ENCODE results near the gene OGFOD3. TPM values are rescaled to one million over a fixed set of nuclear protein-coding genes. Genes with fewer than 3 reads are reported as not detected.
A peak's percentile ranks its signal among the peaks of the same experiment; 100 is the strongest.

Gene OGFOD3
- total RNA-seq, 2 experiments from 2014 or later = 25.2 to 28.0 TPM

DNA sequence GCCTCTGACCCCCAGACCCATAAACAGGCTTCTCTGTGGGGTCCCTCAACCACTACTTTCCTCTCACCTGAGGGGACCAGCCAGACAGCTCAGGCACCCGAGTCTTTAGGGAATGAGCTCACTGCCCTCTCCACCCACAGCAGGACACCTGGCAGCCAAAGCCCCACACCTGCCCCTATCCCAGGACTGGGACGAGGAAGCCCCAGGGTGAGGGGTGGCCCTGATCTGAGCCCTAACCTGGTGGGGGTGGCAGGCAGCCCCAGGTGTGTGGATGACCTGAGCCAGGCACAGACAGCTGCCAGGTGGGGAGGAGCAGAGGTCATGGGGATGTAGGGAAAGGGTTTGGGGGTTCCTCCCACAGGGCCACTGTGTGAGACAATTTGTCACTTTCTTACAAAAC, 61.0 kb downstream of the OGFOD3 start:
- ATAC-seq (no peak), DNase-seq (no peak)
- POLR2A ChIA-PET = no interaction called here
- CTCF ChIA-PET = interaction anchor here (1.2 to 3.9 kb wide), 4 partner anchors 16 to 62 kb away, joined by 3 to 11 read pairs (median 4); no protein-coding TSS in a partner anchor
- no peaks in the 10 kb centered on the region for H3K9me3 Mint-ChIP-seq (ENCODE audit: insufficient read depth)
- peaks cover 19% of the 10 kb centered on the region for H3K27me3 Mint-ChIP-seq (ENCODE audit: low read depth)
- H3K4me3 Mint-ChIP-seq = no peak overlapping the region
- H3K4me1 Mint-ChIP-seq (ENCODE audit: low read depth) = peaks cover 9% of the 10 kb centered on the region
- no peak overlapping the region for H3K27ac Mint-ChIP-seq
- peaks cover 3% of the 10 kb centered on the region for H3K36me3 Mint-ChIP-seq (ENCODE audit: low read depth)

DNA sequence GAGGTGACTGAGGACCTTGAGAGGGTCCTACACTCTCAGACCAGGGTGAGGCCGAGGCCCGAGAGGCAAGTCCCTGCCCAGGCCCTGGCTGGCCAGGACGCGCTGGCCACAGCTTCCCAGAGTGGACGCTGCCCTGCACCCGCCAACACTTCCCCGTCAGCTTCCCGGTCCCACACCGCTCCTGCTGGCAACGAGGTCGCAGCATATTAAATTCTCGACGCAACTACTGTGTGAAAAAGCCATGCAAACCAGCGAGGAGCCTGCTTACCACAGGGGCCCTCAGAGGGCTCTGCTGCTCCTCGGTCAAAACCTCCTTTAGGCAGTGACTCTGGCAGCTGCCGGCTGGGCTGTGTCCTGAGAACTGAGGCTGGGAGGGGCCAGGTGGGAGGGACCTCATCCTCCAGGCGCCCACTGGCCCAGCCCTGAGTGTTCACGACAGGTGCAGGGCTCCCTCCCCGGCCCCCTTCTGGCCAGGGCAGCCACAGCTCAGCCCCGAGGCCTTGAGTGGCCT, 61.5 kb downstream of the OGFOD3 start:
- Mint-ChIP-seq H3K27ac (no peak overlapping the region), H3K27me3 (ENCODE audit: low read depth) (peaks cover 17% of the 10 kb centered on the region), H3K9me3 (ENCODE audit: insufficient read depth) (no peaks in the 10 kb centered on the region), H3K36me3 (ENCODE audit: low read depth) (peaks cover 3% of the 10 kb centered on the region), H3K4me3 (no peak overlapping the region), H3K4me1 (ENCODE audit: low read depth) (peaks cover 10% of the 10 kb centered on the region)
- CTCF ChIA-PET = interaction anchor here (1.2 to 3.9 kb wide), 4 partner anchors 16 to 63 kb away, joined by 3 to 11 read pairs (median 4); no protein-coding TSS in a partner anchor
- DNase-seq (no peak), ATAC-seq (no peak)
- POLR2A ChIA-PET = no interaction called here

DNA sequence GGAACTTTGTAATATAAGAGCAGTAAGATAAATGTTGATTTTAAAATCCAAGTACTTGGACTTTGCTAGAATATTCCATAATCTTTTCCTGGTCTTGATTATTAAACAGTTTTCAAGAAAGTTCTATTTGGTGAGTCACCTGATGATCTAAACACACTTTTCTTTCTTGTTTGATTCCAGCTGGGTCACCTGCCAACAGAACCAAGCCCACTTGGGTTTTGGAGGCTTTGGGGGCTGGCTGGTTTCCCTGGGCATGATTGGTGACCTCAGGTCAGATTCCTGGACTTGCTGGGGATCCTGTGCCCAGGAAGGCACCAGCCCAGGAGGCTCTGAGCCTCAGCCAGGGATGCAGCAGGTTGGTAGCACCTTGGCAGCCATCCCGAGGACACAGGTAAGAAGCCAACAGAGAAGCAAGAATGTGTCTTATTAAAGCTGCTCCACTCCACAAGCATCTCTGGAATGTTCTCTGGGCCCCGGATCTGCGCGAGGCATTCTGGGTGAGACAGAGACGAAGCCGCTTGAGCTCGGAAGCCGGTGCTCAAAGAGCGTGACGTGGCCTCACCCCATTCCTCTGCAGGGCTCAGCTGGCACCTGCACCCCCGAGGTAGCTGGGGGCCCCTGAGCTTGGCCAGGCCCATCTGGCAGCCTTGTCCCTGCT, 62.5 kb downstream of the OGFOD3 start:
- ATAC-seq (no peak), DNase-seq (no peak)
- no peaks in the 10 kb centered on the region for H3K9me3 Mint-ChIP-seq (ENCODE audit: insufficient read depth)
- POLR2A ChIA-PET = no interaction called here
- no peak overlapping the region for H3K4me3 Mint-ChIP-seq
- peaks cover 3% of the 10 kb centered on the region for H3K36me3 Mint-ChIP-seq (ENCODE audit: low read depth)
- H3K4me1 Mint-ChIP-seq (ENCODE audit: low read depth) = peaks cover 11% of the 10 kb centered on the region
- CTCF ChIA-PET = interaction anchor here (1.2 to 3.9 kb wide), 2 partner anchors 58 to 64 kb away, joined by 3 to 11 read pairs; no protein-coding TSS in a partner anchor
- H3K27ac Mint-ChIP-seq = no peak overlapping the region
- H3K27me3 Mint-ChIP-seq (ENCODE audit: low read depth) = peaks cover 13% of the 10 kb centered on the region

DNA sequence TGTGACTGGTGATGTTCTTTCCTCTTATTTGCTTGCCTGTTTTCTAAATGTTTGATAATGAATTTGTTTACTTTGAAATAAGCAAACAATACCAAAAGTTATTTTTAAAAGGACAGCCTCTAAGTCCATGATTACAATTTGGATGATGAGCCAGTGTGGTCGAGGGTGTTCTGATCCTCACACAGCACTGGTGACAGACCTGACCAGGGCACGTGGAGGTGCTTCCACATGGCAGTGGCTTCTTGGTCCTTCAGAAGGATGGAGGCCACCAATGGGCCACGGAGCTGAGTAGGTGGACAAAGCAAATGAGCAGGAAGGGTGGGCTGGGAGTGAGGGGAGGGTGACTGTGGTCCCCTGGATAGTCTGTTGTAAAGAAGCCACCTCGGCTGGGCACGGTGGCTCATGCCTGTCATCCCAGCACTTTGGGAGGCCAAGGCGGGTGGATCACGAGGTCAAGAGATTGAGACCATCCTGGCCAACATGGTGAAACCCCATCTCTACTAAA, 63.5 kb downstream of the OGFOD3 start:
- DNase-seq (no peak), ATAC-seq (no peak)
- POLR2A ChIA-PET = no interaction called here
- Mint-ChIP-seq H3K9me3 (ENCODE audit: insufficient read depth) (no peaks in the 10 kb centered on the region), H3K4me3 (no peak overlapping the region), H3K4me1 (ENCODE audit: low read depth) (peaks cover 11% of the 10 kb centered on the region), H3K27me3 (ENCODE audit: low read depth) (peaks cover 13% of the 10 kb centered on the region), H3K36me3 (ENCODE audit: low read depth) (peaks cover 3% of the 10 kb centered on the region), H3K27ac (no peak overlapping the region)
- CTCF ChIA-PET = no interaction called here

DNA sequence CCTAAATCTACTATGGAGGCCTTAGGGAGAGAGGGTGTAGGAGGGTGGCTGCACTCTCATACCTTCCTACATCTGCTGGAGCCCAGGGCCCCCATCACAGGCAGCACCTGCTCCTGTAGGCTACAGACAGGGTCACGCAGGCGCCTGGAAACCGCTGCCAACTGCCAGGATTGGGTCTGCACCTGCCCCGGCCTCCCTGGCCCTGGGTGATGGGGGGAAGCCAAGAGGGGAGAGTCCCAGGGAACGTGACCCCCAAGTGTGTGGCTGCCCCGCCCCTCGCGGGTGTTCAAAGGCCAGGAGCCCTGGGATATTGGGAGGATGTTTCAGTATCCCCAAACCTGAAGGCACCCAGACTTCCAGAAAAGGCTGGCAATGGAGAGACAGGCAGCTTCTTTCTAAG, 64.9 kb downstream of the OGFOD3 start:
- Mint-ChIP-seq H3K36me3 (ENCODE audit: low read depth) (no peaks in the 10 kb centered on the region), H3K4me3 (no peak overlapping the region), H3K27me3 (ENCODE audit: low read depth) (peaks cover 11% of the 10 kb centered on the region), H3K27ac (no peak overlapping the region), H3K9me3 (ENCODE audit: insufficient read depth) (no peaks in the 10 kb centered on the region), H3K4me1 (ENCODE audit: low read depth) (peaks cover 6% of the 10 kb centered on the region)
- POLR2A ChIA-PET = interaction anchor here (1.4 kb wide), 1 partner anchor 61 kb away, joined by 5 read pairs; no protein-coding TSS in a partner anchor
- no peak for ATAC-seq
- DNase-seq = no peak
- CTCF ChIA-PET = interaction anchor here (1.1 kb wide), 1 partner anchor 52 kb away, joined by 3 read pairs; no protein-coding TSS in a partner anchor

DNA sequence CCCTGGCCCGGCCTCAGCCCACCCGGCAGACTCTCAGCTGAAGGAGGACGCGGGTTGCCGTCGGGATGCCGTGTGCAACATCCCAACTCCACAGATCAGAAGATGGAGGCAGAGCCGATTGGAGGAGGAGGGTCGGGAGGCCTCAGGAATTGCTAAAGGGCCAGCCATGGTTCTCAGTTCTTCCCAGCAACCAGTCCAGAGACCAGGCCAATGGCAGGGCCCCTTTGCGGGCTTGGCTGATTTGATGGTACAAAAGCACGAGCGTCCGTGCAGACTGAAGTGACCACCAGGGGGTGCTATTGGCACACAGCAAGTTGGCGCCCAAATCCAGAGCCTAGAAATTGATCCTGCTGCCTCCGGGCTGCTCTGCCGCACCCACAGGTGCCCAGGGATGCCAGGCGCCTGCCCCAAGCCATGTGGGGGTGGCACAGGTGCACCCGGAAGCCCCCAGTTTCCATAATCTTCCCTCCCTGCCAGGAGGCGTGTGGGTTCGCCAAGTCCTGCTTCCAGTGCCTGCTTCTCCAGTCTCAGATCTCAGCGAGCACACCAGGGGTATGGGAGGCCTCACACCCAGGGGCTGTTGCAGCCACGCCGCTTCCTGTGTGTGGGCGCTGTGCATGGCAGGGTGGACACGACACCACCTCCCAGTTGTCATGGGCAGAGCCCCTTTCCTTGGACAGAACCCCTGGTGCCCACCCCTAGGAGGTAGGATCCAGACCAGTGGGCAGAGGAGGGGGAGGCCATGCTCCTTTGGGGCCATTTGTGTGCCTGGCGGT, 66.5 kb downstream of the OGFOD3 start:
- Mint-ChIP-seq H3K27ac (no peak overlapping the region), H3K9me3 (ENCODE audit: insufficient read depth) (no peaks in the 10 kb centered on the region), H3K4me3 (no peak overlapping the region), H3K4me1 (ENCODE audit: low read depth) (peaks cover 2% of the 10 kb centered on the region), H3K27me3 (ENCODE audit: low read depth) (peaks cover 8% of the 10 kb centered on the region), H3K36me3 (ENCODE audit: low read depth) (no peaks in the 10 kb centered on the region)
- POLR2A ChIA-PET = interaction anchor here (1.4 kb wide), 1 partner anchor 62 kb away, joined by 5 read pairs; no protein-coding TSS in a partner anchor
- ATAC-seq (peak; percentile 87), DNase-seq (peak; percentile 90)
- CTCF ChIA-PET = interaction anchor here (0.8 to 4.0 kb wide), 18 partner anchors 14 to 322 kb away, joined by 3 to 19 read pairs (median 5); partner anchors contain the start of genes HEXD, OGFOD3 and SECTM1

DNA sequence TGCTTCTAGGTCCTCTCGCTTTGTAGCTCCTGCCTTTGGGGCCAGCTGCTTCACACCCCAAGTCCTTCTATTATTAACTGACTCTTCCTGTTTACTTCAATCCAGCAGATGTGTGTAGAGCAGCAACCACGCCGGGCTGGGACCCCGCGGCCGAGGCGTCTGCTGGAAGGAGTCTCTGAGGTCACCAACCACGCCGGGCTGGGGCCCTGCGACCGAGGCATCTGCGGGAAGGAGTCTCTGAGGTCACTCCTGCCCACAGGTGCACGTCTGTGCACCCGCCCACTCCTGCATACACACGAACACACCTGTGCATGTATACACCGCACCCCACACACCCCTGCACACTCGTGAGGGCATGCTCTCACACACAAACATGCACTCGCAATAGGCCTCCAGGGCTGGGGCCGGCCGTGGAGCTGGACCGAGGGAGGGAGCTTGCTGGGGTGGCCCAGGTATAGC, 67.1 kb downstream of the OGFOD3 start:
- Mint-ChIP-seq H3K27ac (no peak overlapping the region), H3K4me1 (ENCODE audit: low read depth) (peaks cover 8% of the 10 kb centered on the region), H3K36me3 (ENCODE audit: low read depth) (no peaks in the 10 kb centered on the region), H3K9me3 (ENCODE audit: insufficient read depth) (no peaks in the 10 kb centered on the region), H3K27me3 (ENCODE audit: low read depth) (peaks cover 12% of the 10 kb centered on the region), H3K4me3 (no peak overlapping the region)
- ATAC-seq (peak; percentile 7), DNase-seq (no peak)
- ChIA-PET CTCF (interaction anchor here (0.8 to 4.0 kb wide), 16 partner anchors 17 to 321 kb away, joined by 3 to 19 read pairs (median 5); partner anchors contain the start of genes HEXD, OGFOD3 and SECTM1), POLR2A (no interaction called here)

DNA sequence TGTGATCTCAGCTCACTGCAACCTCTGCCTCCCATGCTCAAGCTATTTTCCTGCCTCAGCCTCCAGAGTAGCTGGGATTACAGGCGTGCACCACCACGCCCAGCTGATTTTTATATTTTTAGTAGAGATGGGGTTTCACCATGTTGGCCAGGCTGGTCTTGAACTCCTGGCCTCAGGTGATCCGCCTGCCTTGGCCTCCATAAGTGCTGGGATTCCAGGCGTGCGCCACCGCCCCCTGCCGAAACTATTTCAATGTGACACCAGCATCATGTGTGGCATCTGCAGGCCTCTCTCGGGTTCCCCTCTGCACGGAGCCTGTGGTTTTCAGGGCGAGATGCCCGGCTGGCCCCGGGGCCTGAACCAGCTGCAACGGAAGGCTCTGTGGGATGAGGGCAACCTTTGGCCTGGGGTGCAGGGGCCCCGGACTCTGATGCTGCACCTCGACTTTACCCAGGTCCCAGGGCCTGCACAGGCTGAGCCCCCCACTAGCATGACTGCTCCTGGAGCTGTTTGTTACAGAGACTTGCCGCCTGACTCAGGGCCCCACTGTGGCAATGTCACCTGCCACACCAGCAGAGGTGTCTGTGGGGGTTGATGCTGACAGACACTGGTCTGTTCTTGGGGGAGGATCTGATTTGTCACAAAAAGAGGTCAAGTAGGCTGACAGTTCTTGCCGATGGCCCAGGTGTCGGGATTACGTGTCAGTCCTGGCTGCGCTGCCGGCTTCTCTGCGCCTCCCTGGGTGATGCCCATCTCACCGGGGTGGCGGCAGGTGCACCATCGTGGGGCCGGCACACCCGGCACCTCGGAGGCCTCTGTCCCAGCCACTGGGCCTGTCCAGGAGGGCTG, 68.0 kb downstream of the OGFOD3 start:
- CTCF ChIA-PET = interaction anchor here (0.6 to 4.0 kb wide), 21 partner anchors 16 to 320 kb away, joined by 3 to 19 read pairs (median 5); partner anchors contain the start of genes HEXD, OGFOD3 and SECTM1
- Mint-ChIP-seq H3K4me1 (ENCODE audit: low read depth) (peaks cover 8% of the 10 kb centered on the region), H3K36me3 (ENCODE audit: low read depth) (no peaks in the 10 kb centered on the region), H3K4me3 (no peak overlapping the region), H3K27ac (no peak overlapping the region), H3K27me3 (ENCODE audit: low read depth) (peaks cover 11% of the 10 kb centered on the region), H3K9me3 (ENCODE audit: insufficient read depth) (no peaks in the 10 kb centered on the region)
- ATAC-seq (peak; percentile 42), DNase-seq (peak; percentile 64)
- POLR2A ChIA-PET = no interaction called here

DNA sequence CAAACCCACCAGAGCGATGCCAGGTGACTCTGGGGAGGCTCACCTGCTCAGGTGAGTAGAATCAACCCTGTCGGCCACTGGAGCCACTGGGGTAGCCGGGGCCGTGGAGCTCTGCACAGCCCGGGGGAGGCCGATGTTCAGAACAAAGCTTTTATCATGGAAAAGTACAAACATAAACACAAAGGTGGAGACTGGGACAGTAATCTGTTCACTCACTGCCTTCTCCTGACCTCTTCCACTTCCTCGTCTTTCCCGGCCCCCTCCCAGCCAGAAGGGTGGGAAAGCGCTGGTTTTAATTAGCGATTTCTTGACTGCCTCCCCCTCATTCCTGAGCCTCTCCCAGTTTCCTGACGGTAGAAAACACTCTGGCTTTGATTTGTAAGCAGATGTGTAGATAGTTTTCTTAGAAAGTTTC, 69.1 kb downstream of the OGFOD3 start:
- no peak for ATAC-seq

DNA sequence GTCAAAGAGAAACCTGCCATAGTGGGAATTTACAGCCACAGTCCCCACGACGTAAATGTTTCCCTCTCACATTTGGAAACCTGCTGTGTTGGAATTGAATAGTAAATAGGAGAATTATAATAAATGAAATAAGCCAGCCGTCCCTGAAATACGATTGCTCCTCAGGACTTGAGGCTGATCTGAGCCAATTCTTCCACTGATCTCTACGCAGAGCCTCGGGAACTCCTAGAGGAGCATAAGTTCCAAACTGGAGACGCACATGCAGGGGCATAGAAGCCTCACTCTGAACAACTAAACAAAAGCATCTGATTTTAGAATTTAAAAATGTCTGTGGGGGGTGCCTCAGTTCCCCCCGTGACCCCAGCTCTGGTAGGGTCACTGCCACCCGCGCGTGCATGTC, 69.5 kb downstream of the OGFOD3 start:
- peaks cover 5% of the 10 kb centered on the region for H3K27me3 Mint-ChIP-seq (ENCODE audit: low read depth)
- DNase-seq = no peak
- peaks cover 8% of the 10 kb centered on the region for H3K4me1 Mint-ChIP-seq (ENCODE audit: low read depth)
- H3K9me3 Mint-ChIP-seq (ENCODE audit: insufficient read depth) = no peaks in the 10 kb centered on the region
- no peak overlapping the region for H3K27ac Mint-ChIP-seq
- no peaks in the 10 kb centered on the region for H3K36me3 Mint-ChIP-seq (ENCODE audit: low read depth)
- POLR2A ChIA-PET = no interaction called here
- H3K4me3 Mint-ChIP-seq = no peak overlapping the region
- CTCF ChIA-PET = interaction anchor here (1.1 kb wide), 1 partner anchor 14 kb away, joined by 3 read pairs; no protein-coding TSS in a partner anchor
- ATAC-seq = no peak

More for the DNA sequence above, 69.1 kb downstream of the OGFOD3 start:
- DNase-seq = no peak
- peaks cover 8% of the 10 kb centered on the region for H3K4me1 Mint-ChIP-seq (ENCODE audit: low read depth)
- H3K4me3 Mint-ChIP-seq = no peak overlapping the region
- no peak overlapping the region for H3K27ac Mint-ChIP-seq
- ChIA-PET CTCF (interaction anchor here (1.0 to 4.0 kb wide), 6 partner anchors 46 to 113 kb away, joined by 5 to 19 read pairs (median 8); no protein-coding TSS in a partner anchor), POLR2A (no interaction called here)
- H3K9me3 Mint-ChIP-seq (ENCODE audit: insufficient read depth) = no peaks in the 10 kb centered on the region
- no peaks in the 10 kb centered on the region for H3K36me3 Mint-ChIP-seq (ENCODE audit: low read depth)
- H3K27me3 Mint-ChIP-seq (ENCODE audit: low read depth) = peaks cover 5% of the 10 kb centered on the region

DNA sequence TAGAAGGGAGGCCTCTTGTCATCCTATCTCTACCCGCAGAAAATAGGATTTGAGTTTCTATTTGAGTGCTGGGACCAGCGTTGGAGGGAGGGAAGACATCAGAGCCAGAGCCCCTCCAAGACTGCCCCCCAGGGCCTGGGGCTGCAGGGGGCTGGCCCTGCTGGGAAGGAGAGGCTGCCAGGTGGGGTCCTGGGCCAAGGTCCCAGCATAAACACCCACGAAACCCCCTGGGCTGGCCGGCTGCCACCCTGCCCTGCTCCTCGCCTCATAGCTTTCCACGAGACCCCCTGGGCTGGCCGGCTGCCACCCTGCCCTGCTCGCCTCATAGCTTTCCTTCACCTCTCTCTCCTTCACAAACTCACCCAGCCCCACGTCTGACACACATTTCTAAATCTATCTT, 70.0 kb downstream of the OGFOD3 start:
- H3K4me1 Mint-ChIP-seq (ENCODE audit: low read depth) = peaks cover 8% of the 10 kb centered on the region
- H3K36me3 Mint-ChIP-seq (ENCODE audit: low read depth) = no peaks in the 10 kb centered on the region
- DNase-seq (no peak), ATAC-seq (no peak)
- POLR2A ChIA-PET = no interaction called here
- H3K27me3 Mint-ChIP-seq (ENCODE audit: low read depth) = peaks cover 5% of the 10 kb centered on the region
- H3K9me3 Mint-ChIP-seq (ENCODE audit: insufficient read depth) = no peaks in the 10 kb centered on the region
- CTCF ChIA-PET = interaction anchor here (1.1 kb wide), 1 partner anchor 13 kb away, joined by 3 read pairs; no protein-coding TSS in a partner anchor
- no peak overlapping the region for H3K4me3 Mint-ChIP-seq
- no peak overlapping the region for H3K27ac Mint-ChIP-seq

Data from activated CD8-positive, alpha-beta T cell treated with anti-CD3 and anti-CD28 coated beads, Interleukin-2, amount 10 ng/mL, durations not matched to agents 7 days and 5 days (primary cell).